ENCODE data around the gene CUL4B.
A peak's percentile ranks its signal among the peaks of the same experiment; 100 is the strongest.
"Not testable (repeated sequence)": the region's sequence is repeated elsewhere in the genome, so short reads cannot be mapped to it uniquely, and the experiment has no call there.

CUL4B gene
- 40.6 to 93.3 (median 69.7) reads per million in 17 experiments for total RNA-seq

DNA sequence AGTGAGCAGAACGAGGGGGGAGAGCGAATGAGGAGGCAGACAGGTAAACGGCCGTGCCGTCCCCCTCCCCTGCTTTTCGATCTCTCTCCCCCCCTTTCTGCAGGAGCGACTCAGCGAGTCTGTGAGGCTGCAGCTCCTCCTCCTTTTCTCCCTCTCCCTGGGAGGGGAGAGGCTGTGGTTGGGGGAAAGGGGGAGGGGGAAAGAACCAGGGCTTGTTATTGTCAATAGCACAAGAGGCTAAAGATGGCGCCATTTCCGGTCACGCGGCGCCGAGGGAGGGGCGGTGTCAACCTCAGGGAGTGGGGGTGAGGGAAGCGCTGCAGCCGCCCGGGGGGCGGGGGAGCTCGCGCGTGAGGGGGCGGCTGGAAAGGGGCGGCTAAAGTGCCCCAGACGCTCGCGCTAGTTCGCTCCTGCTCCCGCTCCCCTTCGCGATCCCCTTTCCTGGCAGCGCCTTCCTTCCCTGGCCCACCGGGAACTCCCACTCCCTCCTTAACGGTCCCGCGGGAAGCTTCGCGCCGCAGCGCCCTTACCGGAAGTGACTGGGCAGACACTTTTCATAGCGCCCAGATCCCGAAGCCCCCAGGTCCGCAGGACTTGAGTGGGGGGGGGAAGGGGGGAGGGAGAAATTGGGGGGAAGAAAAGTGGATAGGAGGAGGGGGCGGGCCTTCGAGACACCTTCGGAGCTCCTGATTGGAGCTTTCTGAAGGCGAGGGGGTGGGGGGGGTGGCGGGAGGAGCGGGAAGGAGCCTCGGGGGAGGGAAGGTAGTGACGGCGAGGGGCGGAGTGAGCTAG, at the start of gene CUL4B:
Gene CUL4B, minus strand, starts transcription at position 121 of the 792 bp plus-strand sequence. CDS start 324 bp downstream, outside the sequence.
- peak; percentile 93 to 95 (median 94) for DNase-seq

DNA sequence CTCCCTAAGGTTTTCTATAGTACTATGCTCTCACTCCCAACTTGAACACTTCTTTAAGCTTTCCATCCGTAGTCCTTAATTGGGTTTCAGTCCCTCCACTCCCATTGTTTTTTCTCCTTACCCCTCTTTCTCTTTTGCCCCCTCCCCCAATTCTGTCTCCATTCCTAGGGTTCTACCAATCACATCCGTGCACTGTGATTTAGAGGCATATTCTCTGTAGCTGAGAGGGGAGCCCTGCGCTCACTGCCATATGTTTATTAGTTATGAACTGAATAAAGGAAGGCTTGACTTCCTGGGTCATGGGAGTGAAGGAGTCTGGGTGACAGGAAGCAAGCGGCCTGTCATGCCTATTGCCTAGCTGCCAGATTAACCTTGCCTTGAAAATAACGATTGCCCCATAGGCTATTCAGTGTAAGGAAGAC, 43.6 kb upstream of the CUL4B start:
- peak; percentile 36 to 70 (median 62) for DNase-seq

DNA sequence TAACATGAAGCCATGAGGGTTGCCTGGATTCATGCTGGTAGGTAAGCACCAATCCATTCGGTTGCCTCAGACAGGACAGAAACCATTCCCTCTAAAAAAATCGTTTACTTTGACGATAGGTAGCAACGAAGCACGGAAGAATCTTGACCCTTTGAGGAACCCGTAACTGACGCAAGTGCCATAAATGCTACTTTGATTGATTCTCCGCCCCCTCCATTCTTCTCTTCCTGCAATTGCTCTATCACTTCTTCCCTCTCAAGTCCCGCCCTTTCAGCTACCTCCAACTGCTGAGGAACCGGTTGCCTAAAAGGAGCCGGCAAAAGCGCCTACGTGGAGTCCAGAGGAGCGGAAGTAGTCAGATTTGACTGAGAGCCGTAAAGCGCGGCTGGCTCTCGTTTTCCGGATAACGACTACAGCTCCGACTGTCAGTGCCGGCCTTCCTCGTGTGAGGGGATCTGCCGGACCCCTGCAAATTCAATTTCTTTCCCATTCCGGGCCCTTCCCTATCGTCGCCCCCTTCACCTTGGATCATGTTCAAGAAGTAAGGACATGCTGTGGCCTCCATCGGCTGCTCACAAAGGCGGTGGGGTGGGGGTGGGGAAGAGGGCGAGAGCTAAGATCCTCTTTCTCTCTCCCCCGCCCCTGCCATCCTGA, 43.1 kb upstream of the CUL4B start, which contains the start of gene MCTS1:
Gene MCTS1, plus strand, starts transcription at position 395 of the 654 bp plus-strand sequence. Its CDS starts 136 bp downstream, at position 531.
- DNase-seq = peak; percentile 80 to 93 (median 89)

DNA sequence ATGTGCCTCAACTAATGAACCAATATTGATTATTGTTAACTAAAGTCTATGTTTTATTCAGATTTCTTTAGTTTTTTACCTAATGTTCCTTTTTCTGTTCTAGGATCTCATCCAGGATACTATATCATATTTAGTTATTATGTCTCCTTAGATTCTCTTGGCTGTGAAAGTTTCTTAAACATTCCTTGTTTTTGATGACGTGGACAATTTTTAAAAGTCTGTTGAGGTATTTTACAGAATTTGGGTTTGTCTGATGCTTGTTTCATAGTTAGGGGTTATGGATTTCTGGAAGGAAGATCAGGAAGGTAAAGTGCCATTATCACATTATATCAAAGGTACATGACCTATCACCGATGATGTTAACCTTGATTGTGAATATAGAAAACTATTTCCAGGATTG, 24.9 kb upstream of the CUL4B start:
- DNase-seq = no peak

DNA sequence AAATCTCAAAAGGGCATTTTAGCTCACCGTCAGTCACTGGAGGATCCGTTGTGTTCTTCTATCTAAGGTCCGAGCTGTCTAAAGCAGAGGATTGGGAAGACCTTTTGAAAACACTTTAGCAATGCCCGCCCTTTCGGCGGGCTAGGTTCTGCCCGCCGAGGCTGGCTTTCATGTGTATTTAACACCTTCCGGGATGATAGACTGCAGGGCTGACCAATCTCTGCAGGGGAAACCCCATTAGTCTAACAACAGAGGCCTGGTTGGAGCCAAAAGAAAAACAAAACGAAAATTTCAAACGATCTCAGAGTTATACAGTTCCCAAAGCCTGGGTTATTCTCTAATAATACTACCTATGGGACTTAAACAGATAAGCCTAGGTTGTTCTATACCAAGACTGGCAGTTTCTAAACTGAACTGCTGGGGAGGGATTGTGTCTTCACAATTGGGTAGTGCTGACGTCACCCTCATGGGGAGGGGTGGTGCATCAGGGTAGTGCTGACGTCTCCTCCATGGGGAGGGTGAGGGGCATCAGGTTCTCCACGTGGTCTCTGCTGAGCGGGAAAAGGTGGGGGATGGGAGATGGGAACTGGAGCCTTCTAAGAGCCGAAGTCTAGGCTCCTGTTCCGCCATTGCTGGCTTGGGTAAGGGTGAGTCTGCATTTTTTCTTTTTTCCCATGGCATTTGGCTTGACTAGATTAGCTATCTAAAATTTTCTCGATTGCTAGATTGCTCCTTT, 14.8 kb upstream of the CUL4B start:
- DNase-seq = no peak

DNA sequence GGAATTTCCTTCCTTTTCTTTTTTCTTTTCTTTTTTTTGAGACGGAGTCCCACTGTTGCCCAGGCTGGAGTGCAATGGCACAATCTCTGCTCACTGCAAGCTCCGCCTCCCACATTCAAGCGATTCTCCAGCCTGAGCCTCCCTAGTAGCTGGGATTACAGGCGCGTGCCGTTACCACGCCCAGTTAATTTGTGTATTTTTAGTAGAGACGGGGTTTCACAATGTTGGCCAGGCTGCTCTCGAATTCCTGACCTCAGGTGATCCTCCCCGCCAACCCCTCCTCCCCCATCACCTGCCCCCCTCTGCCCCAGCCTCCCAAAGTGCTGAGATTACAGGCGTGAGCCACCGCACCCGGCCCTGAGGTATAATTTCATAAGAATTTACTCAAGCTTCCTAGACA, 13.0 kb upstream of the CUL4B start:
- not testable (repeated sequence) for DNase-seq

DNA sequence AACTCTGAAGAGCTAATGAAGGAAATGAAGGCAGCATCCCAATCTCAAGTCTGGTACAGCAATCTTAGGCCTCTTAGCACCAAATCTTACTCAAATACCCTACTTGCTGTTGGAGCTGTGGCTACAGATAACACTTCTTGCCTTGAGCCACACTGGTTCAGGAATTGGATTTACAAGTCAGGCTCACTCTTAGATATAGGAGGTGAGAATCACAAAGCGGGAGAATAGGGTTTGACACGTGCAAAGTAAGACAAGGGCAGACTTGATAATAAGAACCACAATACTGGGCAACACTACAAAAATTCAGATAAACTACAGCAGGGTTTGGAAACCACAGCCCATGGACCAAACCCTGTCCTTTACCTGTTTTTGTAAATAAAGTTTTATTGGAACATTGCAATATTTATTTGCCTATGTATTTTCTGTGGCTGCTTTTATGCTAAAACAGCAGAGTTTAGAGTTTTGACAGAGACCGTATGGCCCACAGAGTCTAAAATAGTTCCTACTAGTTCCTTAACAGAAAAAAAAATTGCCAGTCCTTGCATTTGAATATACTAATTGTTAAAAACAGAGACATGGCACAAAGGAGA, 9.3 kb upstream of the CUL4B start:
- no peak for DNase-seq

DNA sequence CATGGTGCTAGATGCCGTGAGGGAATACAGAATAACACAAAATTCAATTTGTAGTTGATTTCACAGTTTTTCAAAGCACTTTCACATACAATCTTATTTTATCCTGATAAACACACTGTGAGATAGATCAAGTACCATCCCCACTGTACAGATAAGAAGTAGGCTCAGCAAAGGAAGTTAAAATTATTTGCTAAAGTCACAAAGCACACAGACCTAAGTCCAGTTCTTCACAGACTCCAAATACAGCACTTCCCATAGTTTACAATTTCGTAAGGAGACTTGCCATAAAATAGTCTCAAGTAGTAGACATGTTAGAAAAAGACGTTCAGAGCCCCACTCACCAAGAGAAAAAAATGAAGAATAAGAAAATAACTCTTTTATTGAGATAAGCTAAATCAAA, 7.8 kb upstream of the CUL4B start:
- no peak for DNase-seq

DNA sequence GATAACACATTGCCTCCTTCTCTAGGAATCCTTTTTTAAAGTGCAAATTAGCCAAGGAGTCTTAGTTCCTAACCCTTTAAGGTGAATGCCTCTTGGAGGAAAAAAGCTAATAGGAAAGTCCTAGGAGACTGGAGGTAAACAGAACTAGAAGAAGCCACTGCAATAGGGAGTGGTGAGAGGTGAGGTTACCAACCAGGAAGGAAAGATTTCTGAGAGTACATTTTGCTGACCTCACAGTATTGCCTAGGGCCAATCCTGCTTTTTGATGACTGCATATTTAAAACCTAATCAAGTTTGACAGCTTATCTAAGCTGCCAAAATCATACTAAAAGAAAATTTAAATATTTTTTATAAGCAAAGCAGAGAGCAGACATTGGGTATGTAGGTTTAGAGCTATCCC, 7.3 kb upstream of the CUL4B start:
- no peak for DNase-seq

DNA sequence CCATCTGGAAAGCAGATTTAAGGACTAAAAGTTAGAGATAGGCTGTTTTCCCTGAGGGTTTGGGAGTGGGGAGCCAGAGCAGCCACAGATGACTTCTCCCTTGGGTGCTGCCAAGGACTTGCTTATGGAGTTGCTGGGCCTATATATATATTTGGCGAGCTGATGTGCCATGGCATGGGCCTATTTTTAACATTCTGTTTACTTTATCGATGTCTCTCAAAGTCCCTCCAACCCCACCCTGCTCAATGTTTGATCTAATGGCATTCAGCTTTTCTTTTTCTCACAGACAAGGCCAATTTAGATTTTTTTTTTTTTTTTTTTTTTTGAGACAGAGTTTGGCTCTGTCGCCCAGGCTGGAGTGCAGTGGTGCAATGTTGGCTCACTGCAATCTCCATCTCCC, 6.1 kb upstream of the CUL4B start:
- no peak for DNase-seq

DNA sequence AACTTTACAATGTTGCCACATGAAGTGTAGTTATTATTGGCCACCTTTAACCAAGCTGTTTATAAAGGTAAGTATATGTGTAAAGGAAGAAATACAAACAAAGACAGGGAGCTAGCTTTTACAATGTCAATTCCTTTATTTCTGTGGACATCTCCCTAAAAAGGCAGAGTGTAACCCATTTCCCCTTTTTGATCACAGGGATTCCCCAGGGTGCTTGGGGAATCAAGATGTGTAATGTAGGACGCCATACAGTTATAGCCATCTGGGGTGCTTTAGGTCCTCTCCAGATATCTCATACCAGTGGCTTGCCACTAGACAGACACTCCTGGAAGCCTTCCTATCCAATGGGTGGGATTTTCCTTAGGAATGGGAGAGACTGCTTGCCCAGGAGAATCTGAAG, 4.2 kb upstream of the CUL4B start:
- peak in 3 of 4 experiments; percentile 31 to 36 (median 33) for DNase-seq

DNA sequence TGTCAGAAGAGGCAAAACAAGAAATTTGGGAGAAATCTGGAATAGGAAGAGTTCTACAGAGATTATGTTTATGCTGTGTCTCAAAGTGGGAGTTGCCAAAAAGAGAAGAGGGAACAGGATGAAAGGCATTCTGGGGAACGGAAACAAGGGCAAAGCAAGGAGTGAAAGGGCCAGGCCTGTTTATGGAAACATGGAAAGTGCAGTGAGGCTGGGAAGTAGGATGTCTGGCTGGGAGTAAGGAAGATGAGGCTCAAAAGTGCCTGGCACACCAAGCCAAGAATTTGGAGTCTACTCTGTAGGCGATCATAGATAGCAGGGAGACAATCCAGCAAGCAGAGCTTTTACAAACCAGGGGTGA, 1.8 kb upstream of the CUL4B start:
- peak; percentile 5 to 35 (median 24) for DNase-seq

DNA sequence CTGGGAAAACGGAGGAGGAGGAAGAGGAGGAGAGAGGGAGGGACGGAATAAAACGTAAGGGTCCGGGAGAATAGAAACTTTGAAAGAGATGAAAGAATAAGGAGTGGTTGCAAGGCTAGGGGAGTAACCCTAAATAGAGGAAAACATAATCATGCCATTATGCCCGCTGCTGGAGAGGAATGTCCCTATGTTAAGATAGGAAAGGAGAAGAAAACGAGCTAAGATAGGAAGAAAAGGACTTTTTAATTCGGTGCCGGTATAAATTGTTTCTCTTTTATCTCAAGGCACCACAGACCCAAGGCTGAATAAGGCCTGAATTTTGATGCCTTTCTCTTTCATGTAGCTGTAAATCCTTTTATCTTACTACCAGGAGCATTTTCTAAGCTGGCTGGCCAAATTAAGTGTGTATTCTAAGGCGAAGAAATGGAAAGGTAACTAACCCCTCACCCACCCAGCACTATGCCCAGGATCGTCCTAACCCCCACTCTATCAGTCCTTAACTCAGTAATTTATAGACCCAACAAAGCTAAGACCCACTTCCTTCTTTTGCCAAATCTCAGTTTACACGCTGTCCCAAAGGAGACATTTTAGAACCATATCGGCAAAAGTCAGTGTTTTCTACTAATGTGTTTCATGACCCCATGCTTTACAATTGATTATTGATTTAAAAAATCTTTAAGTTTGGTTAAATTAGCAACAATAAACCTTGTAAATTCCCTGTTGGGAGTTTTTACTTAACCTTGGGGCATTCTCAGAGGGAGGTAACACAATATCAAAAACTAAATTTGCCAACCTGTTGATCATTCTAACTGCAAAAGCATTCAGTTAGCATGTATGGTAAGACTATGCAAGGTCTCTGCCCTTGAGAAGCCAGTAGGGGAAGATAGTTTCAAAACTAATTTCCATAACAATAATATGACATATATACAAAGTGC, 1.1 kb upstream of the CUL4B start:
- DNase-seq = peak in 3 of 4 experiments; percentile 3 to 12 (median 8)

DNA sequence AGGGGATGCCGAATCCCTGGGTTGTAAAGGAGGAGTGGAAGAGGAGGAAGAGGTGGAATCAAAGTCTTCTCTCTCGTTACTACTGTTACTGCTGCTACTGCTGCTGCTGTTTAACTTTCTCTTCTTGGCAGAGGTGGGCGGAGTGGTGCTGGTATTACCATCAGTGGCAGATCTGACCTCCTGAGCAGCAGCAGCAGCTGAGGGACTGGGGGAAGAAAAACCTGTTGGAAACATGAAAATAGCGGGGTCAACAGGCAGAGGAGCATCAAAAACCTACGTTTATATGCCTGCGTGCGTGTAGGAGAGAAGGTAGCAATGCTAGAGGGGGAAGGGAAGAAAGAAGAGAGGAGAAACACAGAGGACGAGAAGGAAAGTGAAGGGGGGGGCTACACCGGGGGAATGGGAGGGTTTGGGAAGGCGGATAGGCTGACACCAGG, 339 bp downstream of the CUL4B start:
- DNase-seq = peak; percentile 9 to 39 (median 36)

DNA sequence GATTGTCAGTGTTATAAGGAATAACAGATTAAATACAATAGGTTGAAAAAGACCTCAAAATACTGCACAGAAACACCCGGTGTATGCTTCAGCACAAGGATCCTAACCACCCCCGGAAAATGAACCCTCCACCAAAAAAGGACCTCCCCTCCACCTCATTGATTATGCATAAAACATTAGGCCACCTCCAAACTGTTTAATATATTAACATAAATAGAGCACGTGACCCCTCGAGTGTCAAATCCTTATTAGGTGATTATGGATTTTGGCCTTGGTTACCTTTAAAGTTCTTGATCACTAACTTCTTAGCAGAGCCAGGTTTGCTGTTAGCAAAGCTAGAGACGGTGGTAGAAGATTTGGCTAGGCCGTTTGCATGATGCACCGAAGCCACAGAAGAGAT, 958 bp downstream of the CUL4B start:
- DNase-seq = peak in 1 of 4 experiments; percentile 2

DNA sequence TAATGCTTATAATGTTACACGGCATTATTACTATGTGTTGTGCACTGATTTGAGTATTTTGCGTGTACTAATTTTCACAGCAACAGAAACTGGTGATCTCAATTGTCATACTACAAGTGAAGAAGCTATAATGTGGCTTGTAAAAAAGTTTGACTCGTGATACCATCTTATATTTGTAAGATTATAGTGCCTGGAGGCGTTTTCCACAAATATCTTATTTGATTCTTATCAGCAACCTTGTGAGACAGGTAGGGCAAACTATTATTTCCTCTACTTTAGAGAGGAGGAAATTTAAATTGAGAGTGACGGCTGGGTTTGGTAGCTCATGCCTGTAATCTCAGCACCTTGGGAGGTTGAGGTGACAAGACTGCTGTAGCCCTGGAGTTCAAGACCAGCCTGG, 4.5 kb downstream of the CUL4B start:
- DNase-seq = no peak

DNA sequence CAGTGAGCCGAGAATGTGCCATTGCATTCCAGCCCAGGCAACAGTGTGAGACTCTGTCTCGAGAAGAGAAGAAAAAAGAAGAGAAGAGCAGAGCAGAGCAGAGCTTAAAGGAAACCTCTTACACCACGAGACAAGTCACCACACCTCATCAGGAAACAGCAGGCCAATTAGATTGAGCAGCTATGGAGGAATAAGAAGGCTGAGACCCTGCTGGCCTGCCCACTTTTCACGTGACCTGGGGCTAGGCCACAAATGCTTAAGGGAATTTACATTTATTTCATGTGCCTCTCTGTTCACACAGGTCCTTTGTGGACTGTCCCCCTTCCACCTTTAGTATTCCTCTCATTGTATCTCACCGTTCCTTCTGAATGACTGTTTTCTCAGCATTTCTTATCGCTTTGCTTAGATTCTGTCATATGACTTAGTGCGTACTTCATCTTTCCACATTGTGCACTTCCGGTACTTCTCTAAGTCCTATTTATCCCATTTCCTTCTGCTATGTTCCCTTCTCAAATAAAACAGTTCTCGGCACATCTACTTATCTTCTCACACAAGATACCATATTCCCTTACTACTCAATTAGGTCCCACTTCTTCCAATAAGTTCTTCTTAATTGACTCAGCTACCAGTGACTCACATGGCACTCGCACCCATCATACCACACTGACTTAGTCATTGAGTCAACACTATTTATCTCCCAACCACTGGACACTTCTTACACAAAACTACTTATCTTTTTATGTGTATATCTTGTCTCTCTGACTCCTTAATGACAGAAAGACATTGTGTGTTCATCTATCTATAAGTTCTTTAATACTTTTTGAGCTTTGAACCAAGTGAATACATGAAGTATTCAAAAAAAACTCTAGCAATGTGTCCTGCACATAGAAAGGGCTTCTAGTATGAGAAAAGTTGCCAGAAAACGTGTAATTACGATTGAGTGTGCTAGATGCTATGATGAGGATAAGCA, 11.0 kb downstream of the CUL4B start:
- DNase-seq = peak in 3 of 4 experiments; percentile 2 to 26 (median 14)

DNA sequence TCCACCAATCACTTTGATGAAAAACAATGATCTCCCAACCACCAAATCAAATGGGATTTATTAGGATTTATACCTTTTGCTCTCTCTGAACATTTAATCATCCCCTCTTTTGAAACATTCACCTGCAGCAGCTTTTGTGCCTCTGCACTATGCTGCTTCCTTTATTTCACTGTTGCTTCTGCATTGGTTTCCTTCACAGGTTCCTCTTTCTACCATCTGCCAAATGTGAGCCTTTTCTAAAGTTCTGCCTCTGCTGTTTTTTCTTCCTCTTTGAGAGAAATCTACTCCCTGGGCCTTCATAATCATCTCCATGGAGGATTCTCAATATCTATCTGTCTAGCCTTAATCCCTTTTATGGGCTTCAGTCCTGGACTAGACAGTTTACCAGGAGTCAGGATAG, 24.7 kb downstream of the CUL4B start:
- peak; percentile 27 to 70 (median 52) for DNase-seq

DNA sequence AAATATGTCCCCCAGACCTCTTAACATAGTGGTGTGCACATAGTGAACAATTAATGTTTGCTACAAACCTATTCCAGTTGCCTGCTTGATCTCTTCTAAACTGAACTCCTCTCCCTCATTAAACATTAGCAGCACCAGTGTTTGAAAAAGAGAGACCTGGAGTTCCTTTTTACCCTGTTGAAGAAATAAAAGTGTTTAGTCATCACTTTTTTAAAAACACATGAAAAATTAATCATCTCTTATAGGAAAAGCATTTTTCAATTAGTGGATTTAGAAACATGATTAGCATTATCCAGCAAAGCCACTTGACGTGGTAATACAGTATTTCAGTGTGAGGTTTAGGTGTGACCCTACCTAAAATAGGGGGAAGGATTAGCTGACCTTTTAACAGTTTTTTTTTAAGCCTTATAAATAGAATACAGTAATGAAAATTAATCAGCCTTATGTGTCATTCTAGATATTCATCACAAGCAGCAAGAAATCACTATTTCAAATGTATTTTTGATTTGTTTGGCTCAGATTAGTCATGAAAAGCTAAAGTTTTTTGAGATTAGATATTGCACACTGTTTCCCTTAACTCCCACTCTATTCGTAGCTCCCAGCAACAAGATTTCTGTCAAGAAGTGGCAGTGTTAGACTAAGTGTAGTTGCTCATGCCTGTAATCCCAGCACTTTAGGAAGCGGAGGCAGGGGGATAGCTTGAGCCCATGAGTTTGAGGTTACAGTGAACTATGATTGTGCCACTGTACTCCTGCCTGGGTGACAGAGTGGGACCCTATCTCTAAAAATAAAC, 26.2 kb downstream of the CUL4B start:
- DNase-seq = peak in 1 of 4 experiments; percentile 6
